CD14-positive monocyte (primary cell): ENCODE results near the gene ZNF586. TPM values are rescaled to one million over a fixed set of nuclear protein-coding genes. Genes with fewer than 3 reads are reported as not detected.
A peak's percentile ranks its signal among the peaks of the same experiment; 100 is the strongest.

Experiments
- DNase-seq, 3 donors: peaks; one replicate each; pipeline ENCODE4 v3.0.0-alpha.2; 2011 to 2022
- H2AFZ ChIP-seq: 2 replicates; pipeline ENCODE4 v1.6.0; 2012; ENCODE audit warnings: mild to moderate bottlenecking, low read depth, low read length, inconsistent platforms; ENCODE audit not compliant: insufficient read depth, poor library complexity, severe bottlenecking
- H3K27ac ChIP-seq, 2 donors: 1 replicate in 1 of 2; 2 replicates in 1 of 2; pipeline ENCODE4 v1.5.1; 2012 to 2013; ENCODE audit warnings: low read length in 2 of 2, control low read depth in 1 of 2, inconsistent platforms in 1 of 2, low read depth in 1 of 2, mild to moderate bottlenecking in 1 of 2
- H3K27me3 ChIP-seq, 2 donors: one replicate each; pipeline versions ENCODE4 v1.6.0 to v1.6.1; 2011 to 2013; ENCODE audit warnings: low read length in 2 of 2; ENCODE audit not compliant: control insufficient read depth in 2 of 2, insufficient read depth in 2 of 2
- H3K36me3 ChIP-seq, 2 donors: replicated peaks in 1 of 2; 1 replicate in 1 of 2; 2 replicates in 1 of 2; pipeline versions ENCODE4 v1.5.1 to v1.6.1; 2012 to 2013; ENCODE audit warnings: low read length in 2 of 2, control low read depth in 1 of 2, inconsistent platforms in 1 of 2, mild to moderate bottlenecking in 1 of 2; ENCODE audit not compliant: insufficient read depth in 2 of 2, control insufficient read depth in 1 of 2
- H3K4me1 ChIP-seq, 2 donors: 1 replicate in 1 of 2; 2 replicates in 1 of 2; pipeline versions ENCODE4 v1.5.1 to v1.6.1; 2012 to 2013; ENCODE audit warnings: low read length in 2 of 2, control low read depth in 1 of 2, inconsistent platforms in 1 of 2, mild to moderate bottlenecking in 1 of 2, moderate library complexity in 1 of 2; ENCODE audit not compliant: insufficient read depth in 2 of 2, control insufficient read depth in 1 of 2
- H3K4me2 ChIP-seq: replicated peaks from 2 replicates; pipeline ENCODE3; 2012; ENCODE audit warnings: low read length, moderate library complexity, mild to moderate bottlenecking; ENCODE audit not compliant: poor library complexity, severe bottlenecking; ENCODE audit errors: extremely low read depth
- H3K4me3 ChIP-seq, 3 experiments: fragments of 200-600 bp in 1 of 3; sonication (generic) in 1 of 3; replicated peaks in 1 of 3; 1 replicate in 2 of 3; 2 replicates in 1 of 3; pipeline ENCODE4 v1.5.1; 2011 to 2013; ENCODE audit warnings: low read length in 3 of 3, mild to moderate bottlenecking in 3 of 3, control low read depth in 2 of 3, low read depth in 2 of 3, inconsistent platforms in 1 of 3, moderate library complexity in 1 of 3
- H3K79me2 ChIP-seq: 2 replicates; pipeline ENCODE4 v1.6.0; 2012; ENCODE audit warnings: mild to moderate bottlenecking, control low read depth, inconsistent platforms, low read length, moderate library complexity; ENCODE audit not compliant: insufficient read depth
- H3K9ac ChIP-seq: 2 replicates; pipeline ENCODE4 v1.6.0; 2017; ENCODE audit warnings: low read length, mild to moderate bottlenecking; ENCODE audit not compliant: insufficient read depth, poor library complexity, severe bottlenecking
- H3K9me3 ChIP-seq, 2 donors: replicated peaks in 1 of 2; 1 replicate in 1 of 2; 2 replicates in 1 of 2; pipeline versions ENCODE4 v1.5.1 to v1.6.1; 2012 to 2013; ENCODE audit warnings: low read length in 2 of 2, control low read depth in 1 of 2; ENCODE audit not compliant: control insufficient read depth in 1 of 2, insufficient read depth in 1 of 2
- H4K20me1 ChIP-seq: 2 replicates; pipeline ENCODE4 v1.6.0; 2012; ENCODE audit warnings: mild to moderate bottlenecking, low read length, control low read depth, moderate library complexity; ENCODE audit not compliant: insufficient read depth
- H3K27ac Mint-ChIP-seq, 7 donors: one replicate each; pipeline ENCODE4 v1.8.0; 2020; ENCODE audit warnings: mild to moderate bottlenecking in 7 of 7, mixed read lengths in 7 of 7, moderate library complexity in 6 of 7, inconsistent platforms in 2 of 7
- H3K27me3 Mint-ChIP-seq, 3 donors: one replicate each; pipeline ENCODE4 v1.8.0; 2021 to 2022; ENCODE audit warnings: low read depth in 3 of 3, mild to moderate bottlenecking in 3 of 3, mixed read lengths in 3 of 3, moderate library complexity in 3 of 3, inconsistent platforms in 1 of 3
- H3K36me3 Mint-ChIP-seq, 2 donors: one replicate each; pipeline ENCODE4 v1.8.0; 2020; ENCODE audit warnings: mixed read lengths in 2 of 2, inconsistent platforms in 1 of 2, mild to moderate bottlenecking in 1 of 2
- H3K4me1 Mint-ChIP-seq: one replicate; pipeline ENCODE4 v1.8.0; 2020; ENCODE audit warnings: mild to moderate bottlenecking, mixed read lengths
- H3K4me3 Mint-ChIP-seq, 2 donors: one replicate each; pipeline ENCODE4 v1.8.0; 2020; ENCODE audit warnings: mild to moderate bottlenecking in 2 of 2, mixed read lengths in 2 of 2, moderate library complexity in 1 of 2
- H3K9me3 Mint-ChIP-seq, 7 donors: one replicate each; pipeline ENCODE4 v1.8.0; 2020 to 2022; ENCODE audit warnings: mixed read lengths in 7 of 7, mild to moderate bottlenecking in 6 of 7, moderate library complexity in 6 of 7, inconsistent platforms in 2 of 7
- CTCF ChIP-seq: fragments of 200-600 bp; IDR thresholded peaks from one replicate; pipeline ENCODE4 v1.8.0; 2022; ENCODE audit warnings: antibody characterized with exemption, mild to moderate bottlenecking
- WGBS: methylation state at CpG from one replicate; pipeline ENCODE4 v1.1.5; 2013; ENCODE audit warnings: missing lambda C conversion rate; ENCODE audit not compliant: insufficient coverage; 5-methylcytosine and 5-hydroxymethylcytosine counted together
- intact Hi-C, 2 donors: fragments of 100-400 bp; cut with micrococcal nuclease; formaldehyde crosslinking; loops; one replicate each; pipeline versions ENCODE4 v1.15.0 to v1.15.1; 2023
- polyA plus RNA-seq, 3 donors: library from polyadenylated mRNA; depleted of rRNA in 1 of 3; unstranded in 2 of 3; stranded (reverse) in 1 of 3; fragments of 300-500 nt in 2 of 3; fragments of >200 nt in 1 of 3; fragmentation: Illumina TruSeq in 2 of 3; gene quantifications; 1 replicate in 2 of 3; 2 replicates in 1 of 3; pipeline ENCODE4 v1.2.3, GENCODE V29; 2012 to 2021

Gene ZNF586
- polyA plus RNA-seq, 3 donors = 7.7 to 10.5 (median 10.2) TPM

DNA sequence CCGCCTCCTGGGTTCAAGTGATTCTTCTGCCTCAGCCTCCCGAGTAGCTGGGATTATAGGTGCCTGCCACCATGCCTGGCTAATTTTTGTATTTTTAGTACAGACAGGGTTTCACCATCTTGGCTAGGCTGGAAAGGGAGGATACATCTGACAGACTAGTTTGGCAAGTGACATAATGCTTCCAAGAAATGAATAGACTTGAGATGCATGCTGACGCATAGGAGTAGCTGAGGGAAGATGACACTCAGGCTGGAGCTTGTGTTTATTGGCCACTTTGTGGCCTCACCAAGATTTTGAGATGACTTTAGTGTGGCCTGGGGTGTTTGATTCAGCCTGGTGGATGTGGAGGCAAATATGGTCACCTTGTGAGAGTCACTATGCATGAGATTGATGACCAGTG lies 4.0 kb downstream of the ZNF586 start:
- no peak for DNase-seq
- no peak overlapping the region for H2AFZ ChIP-seq
- no peaks in the 10 kb centered on the region for H3K27me3 ChIP-seq
- Mint-ChIP-seq H3K27ac (peak overlapping the region in 2 of 7 donors; percentile 23 to 37), H3K27me3 (peaks cover 0 to 2% (median 1%) of the 10 kb centered on the region in 3 donors), H3K4me3 (peak overlapping the region in 1 of 2 donors; percentile 7), H3K36me3 (peaks cover 56 to 79% of the 10 kb centered on the region in 2 donors), H3K4me1 (peaks cover 27% of the 10 kb centered on the region), H3K9me3 (peaks cover 51 to 95% (median 90%) of the 10 kb centered on the region in 7 donors)
- no peaks in the 10 kb centered on the region for H4K20me1 ChIP-seq
- peaks cover 11 to 18% of the 10 kb centered on the region in 2 donors for H3K4me1 ChIP-seq
- peaks cover 33 to 68% of the 10 kb centered on the region in 2 donors for H3K36me3 ChIP-seq
- H3K9me3 ChIP-seq = peaks cover 79 to 86% of the 10 kb centered on the region in 2 donors
- 95% methylated on average over 3 of the region's 3 CpGs for WGBS
- intact Hi-C loops = loop anchor here in 1 of 2 donors (5.0 kb wide), 1 partner anchor 39 kb away; the partner anchor contains the start of gene ZNF552
- H3K9ac ChIP-seq = no peak overlapping the region
- H3K4me3 ChIP-seq = peak overlapping the region in 1 of 3 experiments; percentile 16
- H3K27ac ChIP-seq = no peak overlapping the region
- no peak overlapping the region for H3K4me2 ChIP-seq
- no peak for TF ChIP-seq CTCF
- peaks cover 77% of the 10 kb centered on the region for H3K79me2 ChIP-seq

- peaks cover 86 to 97% of the 10 kb centered on the region in 2 donors for H3K9me3 ChIP-seq
- TF ChIP-seq CTCF = no peak
- no peaks in the 10 kb centered on the region for H3K4me1 ChIP-seq
- intact Hi-C loops = no loop called here
- no peak for DNase-seq
- H3K4me3 ChIP-seq = peak overlapping the region in 1 of 3 experiments; percentile 35
- no peak overlapping the region for H3K4me3 Mint-ChIP-seq
- peaks cover 7% of the 10 kb centered on the region for H3K4me1 Mint-ChIP-seq
- 96% methylated on average over 3 of the region's 6 CpGs for WGBS
- H3K4me2 ChIP-seq = no peak overlapping the region
- H3K27me3 Mint-ChIP-seq = peaks cover 0 to 2% (median 1%) of the 10 kb centered on the region in 3 donors
- peaks cover 53 to 95% of the 10 kb centered on the region in 2 donors for H3K36me3 ChIP-seq
- peak overlapping the region in 1 of 7 donors; percentile 17 for H3K27ac Mint-ChIP-seq
- H3K27ac ChIP-seq = no peak overlapping the region
- H3K79me2 ChIP-seq = peaks cover 78% of the 10 kb centered on the region
- no peak overlapping the region for H3K9ac ChIP-seq
- peaks cover 70 to 99% (median 93%) of the 10 kb centered on the region in 7 donors for H3K9me3 Mint-ChIP-seq
- H2AFZ ChIP-seq = no peak overlapping the region
- H3K36me3 Mint-ChIP-seq = peaks cover 77 to 91% of the 10 kb centered on the region in 2 donors
- H3K27me3 ChIP-seq = no peaks in the 10 kb centered on the region
- H4K20me1 ChIP-seq = no peaks in the 10 kb centered on the region
Measured at GRCh38 chr19:57776764-57777296, 7.4 kb downstream of the ZNF586 start.
